Measurements from ENCODE around the gene DHRS3. TPM values are rescaled to one million over a fixed set of nuclear protein-coding genes. Genes with fewer than 3 reads are reported as not detected.
"Not testable (repeated sequence)": the region's sequence is repeated elsewhere in the genome, so short reads cannot be mapped to it uniquely, and the experiment has no call there.

DHRS3 gene
- total RNA-seq, 6 experiments from 2014 or later: 6.0 to 29.1 (median 27.1) TPM

- H3K4me3 Mint-ChIP-seq: no peak overlapping the region
- no peak for TF ChIP-seq CTCF (IDR thresholded peaks at IDR 0.05)
- peaks cover 26% of the 10 kb centered on the region for H3K4me1 Mint-ChIP-seq (ENCODE audit: low read depth)
- H3K9me3 Mint-ChIP-seq: no peaks in the 10 kb centered on the region
- no peak overlapping the region for H3K27ac Mint-ChIP-seq
- H3K27me3 Mint-ChIP-seq (ENCODE audit: insufficient read depth): peaks cover 10% of the 10 kb centered on the region
- no peak for DNase-seq
- H3K36me3 Mint-ChIP-seq (ENCODE audit: low read depth): no peaks in the 10 kb centered on the region; the same call in 1 of the 2 replicates
Observed at GRCh38 chr1:12524266-12524665, 93.7 kb downstream of the DHRS3 start.

GRCh38 chr1:12522780-12523179, 95.2 kb downstream of the DHRS3 start:
- DNase-seq, H3K4me3 Mint-ChIP-seq, H3K27ac Mint-ChIP-seq: not testable (repeated sequence)

GRCh38 chr1:12521096-12521495, 96.9 kb downstream of the DHRS3 start:
- no peak for TF ChIP-seq CTCF (IDR thresholded peaks at IDR 0.05)
- Mint-ChIP-seq H3K9me3 (no peaks in the 10 kb centered on the region), H3K4me1 (ENCODE audit: low read depth) (peaks cover 24% of the 10 kb centered on the region), H3K27me3 (ENCODE audit: insufficient read depth) (peaks cover 10% of the 10 kb centered on the region), H3K36me3 (ENCODE audit: low read depth) (no peaks in the 10 kb centered on the region), H3K27ac (no peak overlapping the region), H3K4me3 (0 out of 2 replicates have a peak overlapping the region, but pooled peaks have one; percentile 13)
- no peak for DNase-seq

More at GRCh38 chr1:12522780-12523179, 95.2 kb downstream of the DHRS3 start:
- peaks cover 24% of the 10 kb centered on the region for H3K4me1 Mint-ChIP-seq (ENCODE audit: low read depth)
- peaks cover 10% of the 10 kb centered on the region for H3K27me3 Mint-ChIP-seq (ENCODE audit: insufficient read depth)
- not testable (repeated sequence) for H3K9me3 Mint-ChIP-seq; H3K36me3 Mint-ChIP-seq (ENCODE audit: low read depth)

GRCh38 chr1:12519693-12520364, 98.2 kb downstream of the DHRS3 start:
- H3K36me3 Mint-ChIP-seq (ENCODE audit: low read depth): no peaks in the 10 kb centered on the region
- H3K27ac Mint-ChIP-seq: no peak overlapping the region

GRCh38 chr1:12518931-12519692, 98.9 kb downstream of the DHRS3 start:
- DNase-seq: peak; percentile 26
- H3K9me3 Mint-ChIP-seq: no peaks in the 10 kb centered on the region
- no peak for TF ChIP-seq CTCF (IDR thresholded peaks at IDR 0.05)
- peaks cover 8% of the 10 kb centered on the region for H3K27me3 Mint-ChIP-seq (ENCODE audit: insufficient read depth)
- peak overlapping the region; percentile 19 for H3K4me3 Mint-ChIP-seq
- peaks cover 24% of the 10 kb centered on the region for H3K4me1 Mint-ChIP-seq (ENCODE audit: low read depth)
- no peaks in the 10 kb centered on the region for H3K36me3 Mint-ChIP-seq (ENCODE audit: low read depth)
- no peak overlapping the region for H3K27ac Mint-ChIP-seq

More at GRCh38 chr1:12519693-12520364, 98.2 kb downstream of the DHRS3 start:
- H3K9me3 Mint-ChIP-seq: no peaks in the 10 kb centered on the region
- DNase-seq: no peak
- TF ChIP-seq CTCF (IDR thresholded peaks at IDR 0.05): no peak
- no peak overlapping the region for H3K4me3 Mint-ChIP-seq
- H3K27me3 Mint-ChIP-seq (ENCODE audit: insufficient read depth): peaks cover 10% of the 10 kb centered on the region
- H3K4me1 Mint-ChIP-seq (ENCODE audit: low read depth): peaks cover 24% of the 10 kb centered on the region

Small RNA genes within 50 kb of the gene (microRNA-seq; reads per million reads assigned to microRNA genes)
- not detected for gene MIR6730

Other genes with a start within 250 kb of the DHRS3 start
- gene AADACL4, start 25.9 kb upstream of the DHRS3 start, total RNA-seq (2021; fragmentation: NEBNext Ultra II Directional; extraction: Animal tissue kit (Norgen Biotek cat#: 25700)): not detected
- not detected for gene AADACL3, start 97.9 kb upstream of the DHRS3 start, total RNA-seq (2021; fragmentation: NEBNext Ultra II Directional; extraction: Animal tissue kit (Norgen Biotek cat#: 25700))
- not detected for gene CFAP107, start 128.0 kb upstream of the DHRS3 start, total RNA-seq (2021; fragmentation: NEBNext Ultra II Directional; extraction: Animal tissue kit (Norgen Biotek cat#: 25700))
- not detected for gene PRAMEF12, start 155.5 kb upstream of the DHRS3 start, total RNA-seq (2021; fragmentation: NEBNext Ultra II Directional; extraction: Animal tissue kit (Norgen Biotek cat#: 25700))
- not detected for gene PRAMEF1, start 173.2 kb upstream of the DHRS3 start, total RNA-seq (2021; fragmentation: NEBNext Ultra II Directional; extraction: Animal tissue kit (Norgen Biotek cat#: 25700))
- not detected for gene PRAMEF11, start 213.2 kb upstream of the DHRS3 start, total RNA-seq (2021; fragmentation: NEBNext Ultra II Directional; extraction: Animal tissue kit (Norgen Biotek cat#: 25700))
- not detected for gene HNRNPCL1, start 230.5 kb upstream of the DHRS3 start, total RNA-seq (2021; fragmentation: NEBNext Ultra II Directional; extraction: Animal tissue kit (Norgen Biotek cat#: 25700))
- gene PRAMEF2, start 238.9 kb upstream of the DHRS3 start, total RNA-seq (2021; fragmentation: NEBNext Ultra II Directional; extraction: Animal tissue kit (Norgen Biotek cat#: 25700)): not detected